Gastroesophageal sphincter (tissue), 4 donors: ENCODE results near the gene COLQ. TPM values are rescaled to one million over a fixed set of nuclear protein-coding genes. Genes with fewer than 3 reads are reported as not detected.

ENCODE experiments used
- ATAC-seq: fragments of 150-250 bp; one replicate; pipeline ENCODE4 v1.9.1; 2016; ENCODE audit warnings: mild to moderate bottlenecking, moderate library complexity
- H3K27ac ChIP-seq, 4 donors: fragments of 200-600 bp; sonication (generic) in 3 of 4; 1 replicate in 3 of 4; 2 replicates in 1 of 4; pipeline ENCODE4 v1.5.1; 2016 to 2019
- H3K27me3 ChIP-seq: fragments of 200-600 bp; sonication (generic); one replicate; pipeline ENCODE4 v1.5.1; 2019
- H3K36me3 ChIP-seq, 2 donors: fragments of 200-600 bp; sonication (generic); one replicate each; pipeline ENCODE4 v1.5.1; 2019; ENCODE audit warnings: control low read depth in 1 of 2
- H3K4me1 ChIP-seq, 3 donors: fragments of 200-600 bp; sonication (generic); 1 replicate in 2 of 3; 2 replicates in 1 of 3; pipeline ENCODE4 v1.5.1; 2016 to 2019; ENCODE audit warnings: control low read depth in 2 of 3
- H3K4me3 ChIP-seq, 2 donors: fragments of 200-600 bp; sonication (generic); one replicate each; pipeline ENCODE4 v1.5.1; 2019; ENCODE audit warnings: mild to moderate bottlenecking in 1 of 2, moderate library complexity in 1 of 2
- H3K9me3 ChIP-seq, 3 donors: fragments of 200-600 bp; sonication (generic); one replicate each; pipeline ENCODE4 v1.5.1; 2017 to 2019; ENCODE audit warnings: control low read depth in 2 of 3
- CTCF ChIP-seq, 4 experiments: fragments of 200-600 bp in 2 of 4; fragments of 450-650 bp in 2 of 4; sonication (generic) in 1 of 4; IDR thresholded peaks; one replicate each; pipeline ENCODE4 v1.5.1; 2017 to 2019; ENCODE audit warnings: antibody characterized with exemption in 4 of 4, mild to moderate bottlenecking in 2 of 4, moderate library complexity in 2 of 4
- EP300 ChIP-seq: sonication (generic); formaldehyde crosslinking; IDR thresholded peaks from one replicate; pipeline ENCODE4 v1.6.1; 2017; ENCODE audit warnings: antibody characterized with exemption, mild to moderate bottlenecking
- POLR2A ChIP-seq, 2 donors: fragments of 450-650 bp; IDR thresholded peaks; one replicate each; pipeline ENCODE4 v1.6.1; 2017; ENCODE audit warnings: antibody characterized with exemption in 2 of 2, mild to moderate bottlenecking in 2 of 2, moderate library complexity in 1 of 2
- POLR2AphosphoS5 ChIP-seq: sonication (generic); formaldehyde crosslinking; IDR thresholded peaks from one replicate; pipeline ENCODE4 v1.6.1; 2017; ENCODE audit warnings: antibody characterized with exemption
- WGBS, 2 donors: methylation state at CpG; one replicate each; pipeline ENCODE4 v1.1.5; 2018; ENCODE audit warnings: low coverage in 1 of 2; 5-methylcytosine and 5-hydroxymethylcytosine counted together
- total RNA-seq, 4 donors: library from RNA; depleted of rRNA; stranded (reverse); fragments of >200 nt; gene quantifications; one replicate each; pipeline ENCODE4 v1.1.0, GENCODE V29; 2016

The COLQ gene
- total RNA-seq, 4 donors from 2014 or later, result 0.57 to 2.7 (median 1.8) TPM

DNA sequence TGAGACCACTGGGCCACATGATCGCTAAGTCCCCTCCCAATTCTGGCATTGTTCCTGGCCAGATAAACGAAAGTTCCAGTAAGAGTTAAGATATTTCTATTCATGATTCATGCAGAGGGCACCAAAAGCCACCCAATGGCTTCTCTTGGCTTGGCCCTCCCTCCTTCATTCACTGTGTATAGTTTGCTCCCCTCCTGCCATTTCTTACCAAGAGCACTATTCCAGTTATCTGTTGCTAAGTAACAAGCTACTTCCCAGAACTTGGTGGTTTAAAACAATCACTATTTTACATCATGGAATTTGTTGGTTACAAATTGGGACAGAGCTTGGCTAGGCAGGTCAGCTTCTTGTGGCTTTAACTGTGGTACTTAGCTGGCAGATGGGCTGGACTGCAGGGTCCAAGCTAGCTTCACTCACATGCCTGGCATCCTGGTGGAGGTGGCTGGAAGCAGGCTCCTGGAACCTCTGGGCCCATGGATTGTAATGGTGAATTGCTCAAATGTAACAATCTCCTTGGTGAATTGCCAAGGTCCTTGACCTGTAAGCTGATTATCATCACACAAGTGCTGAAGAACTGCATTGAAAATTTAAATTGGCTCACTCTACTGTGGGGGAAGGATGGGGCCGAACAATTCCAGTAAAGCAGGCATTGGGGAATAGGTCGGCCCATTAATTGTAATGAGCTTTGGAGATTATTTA is 77.5 kb downstream of the COLQ start:
- Histone ChIP-seq H3K27me3 (no peaks in the 10 kb centered on the region), H3K9me3 (no peaks in the 10 kb centered on the region), H3K4me1 (peaks cover 0 to 7% (median 0%) of the 10 kb centered on the region in 3 donors), H3K36me3 (peaks cover 0 to 73% of the 10 kb centered on the region in 2 donors), H3K4me3 (no peak overlapping the region), H3K27ac (no peak overlapping the region)
- 68 to 71% methylated on average over 2 to 4 of the region's 4 CpGs for WGBS, 2 donors
- no peak for TF ChIP-seq EP300
- no peak for TF ChIP-seq POLR2A (IDR thresholded peaks at IDR 0.05)
- no peak for TF ChIP-seq CTCF (IDR thresholded peaks at IDR 0.05)
- TF ChIP-seq POLR2AphosphoS5, result no peak
- ATAC-seq, result no peak

DNA sequence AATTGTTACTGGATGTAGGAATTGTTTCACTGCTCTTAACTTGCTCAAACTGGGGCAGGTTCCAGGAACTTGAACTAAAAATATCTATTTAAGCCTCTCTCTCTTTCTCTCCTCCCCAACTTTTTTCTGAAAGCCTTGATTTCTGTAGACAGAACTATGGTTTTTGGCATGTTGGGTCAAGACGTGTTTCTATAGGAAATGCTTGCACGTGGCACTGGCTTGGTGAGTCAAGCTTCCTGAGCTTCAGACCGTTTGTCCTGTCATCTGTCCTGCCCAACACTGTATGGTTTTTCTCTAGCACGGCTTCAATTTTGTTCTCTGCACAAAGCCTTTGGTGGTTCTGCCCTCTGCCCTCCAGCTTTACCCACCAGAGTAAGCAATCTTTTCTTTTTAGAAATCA is 80.6 kb downstream of the COLQ start:
- ATAC-seq, result no peak
- H3K4me1 ChIP-seq, result peaks cover 0 to 7% (median 0%) of the 10 kb centered on the region in 3 donors
- whole genome bisulfite sequencing, 2 donors, result 56 to 65% methylated on average over 4 of the region's 4 CpGs
- no peak overlapping the region for H3K27ac ChIP-seq
- H3K9me3 ChIP-seq, result no peaks in the 10 kb centered on the region
- TF ChIP-seq POLR2A (IDR thresholded peaks at IDR 0.05) (no peak), CTCF (IDR thresholded peaks at IDR 0.05) (no peak), POLR2AphosphoS5 (no peak), EP300 (no peak)
- peaks cover 0 to 94% of the 10 kb centered on the region in 2 donors for H3K36me3 ChIP-seq
- no peaks in the 10 kb centered on the region for H3K27me3 ChIP-seq
- H3K4me3 ChIP-seq, result no peak overlapping the region

DNA sequence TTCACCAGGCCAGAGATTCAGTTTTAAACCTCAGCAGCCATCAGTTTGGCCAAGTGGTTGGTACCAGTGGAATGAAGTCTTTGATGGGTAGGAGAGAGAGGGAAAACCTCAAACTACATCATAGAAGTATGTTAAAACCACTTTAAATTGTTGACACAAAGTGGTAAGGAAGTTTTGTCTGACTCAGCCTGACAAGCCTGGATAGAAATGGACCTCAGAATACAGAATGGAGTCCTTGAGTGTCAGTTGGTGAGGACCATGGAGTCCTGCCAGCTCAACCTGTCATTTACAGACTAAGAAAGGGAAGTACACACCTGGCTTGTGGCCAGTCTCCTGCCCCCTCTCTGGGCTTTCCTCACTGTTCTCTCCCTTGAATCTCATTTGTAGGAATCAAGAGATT is 82.0 kb downstream of the COLQ start:
- H3K4me3 ChIP-seq, result no peak overlapping the region
- H3K9me3 ChIP-seq, result no peaks in the 10 kb centered on the region
- no peak for TF ChIP-seq CTCF (IDR thresholded peaks at IDR 0.05)
- ATAC-seq, result no peak
- H3K27me3 ChIP-seq, result no peaks in the 10 kb centered on the region
- H3K36me3 ChIP-seq, result peaks cover 6 to 100% of the 10 kb centered on the region in 2 donors
- H3K4me1 ChIP-seq, result peaks cover 0 to 7% (median 0%) of the 10 kb centered on the region in 3 donors
- H3K27ac ChIP-seq, result no peak overlapping the region

DNA sequence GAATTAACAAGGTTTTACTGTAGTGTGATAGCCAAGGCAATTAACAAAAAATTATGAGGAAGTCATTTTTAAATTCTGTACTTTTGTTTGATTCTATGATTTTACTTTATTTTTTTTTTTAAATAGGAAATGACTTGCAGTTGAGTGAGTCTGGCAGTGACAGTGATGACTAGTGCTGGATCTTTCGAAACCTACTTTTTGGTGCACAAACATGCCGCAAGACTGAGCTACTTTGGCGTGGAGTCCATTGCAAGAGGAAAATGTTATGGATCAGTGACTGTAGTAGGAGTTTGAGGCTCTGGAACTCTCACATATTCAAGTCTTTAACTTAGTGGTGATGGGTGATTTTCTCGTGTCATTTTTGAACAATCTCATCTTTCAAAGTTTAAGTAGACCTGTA is 82.5 kb downstream of the COLQ start:
- peaks cover 6 to 100% of the 10 kb centered on the region in 2 donors for H3K36me3 ChIP-seq
- peaks cover 0 to 7% (median 0%) of the 10 kb centered on the region in 3 donors for H3K4me1 ChIP-seq
- WGBS, 2 donors, result 90 to 94% methylated on average over 4 of the region's 4 CpGs
- no peaks in the 10 kb centered on the region for H3K9me3 ChIP-seq
- H3K27ac ChIP-seq, result no peak overlapping the region
- no peak for ATAC-seq
- no peaks in the 10 kb centered on the region for H3K27me3 ChIP-seq
- no peak overlapping the region for H3K4me3 ChIP-seq
- TF ChIP-seq CTCF (IDR thresholded peaks at IDR 0.05), result no peak

- Histone ChIP-seq H3K4me1 (peaks cover 0 to 9% (median 0%) of the 10 kb centered on the region in 3 donors), H3K27me3 (no peaks in the 10 kb centered on the region), H3K36me3 (peaks cover 6 to 100% of the 10 kb centered on the region in 2 donors), H3K4me3 (no peak overlapping the region), H3K27ac (no peak overlapping the region), H3K9me3 (no peaks in the 10 kb centered on the region)
- no peak for ATAC-seq
- TF ChIP-seq CTCF (IDR thresholded peaks at IDR 0.05) (no peak), POLR2AphosphoS5 (no peak), POLR2A (IDR thresholded peaks at IDR 0.05) (no peak), EP300 (no peak)
- 65% methylated on average over 2 of the region's 6 CpGs; no CpG with 5 or more reads in 1 of the 2 donors for WGBS, 2 donors
Measured at GRCh38 chr3:15436246-15436645, 85.3 kb downstream of the COLQ start.
